Dedifferentiated amniotic fluid mesenchymal stem cell (primary cell): Measurements from ENCODE around the gene ZC2HC1B.
"Not testable (repeated sequence)": the region's sequence is repeated elsewhere in the genome, so short reads cannot be mapped to it uniquely, and the experiment has no call there.

Source experiments
- DNase-seq: peaks from one replicate; pipeline ENCODE4 v3.0.0-alpha.2; 2016; ENCODE audit errors: extremely low spot score

Gene ZC2HC1B

DNA sequence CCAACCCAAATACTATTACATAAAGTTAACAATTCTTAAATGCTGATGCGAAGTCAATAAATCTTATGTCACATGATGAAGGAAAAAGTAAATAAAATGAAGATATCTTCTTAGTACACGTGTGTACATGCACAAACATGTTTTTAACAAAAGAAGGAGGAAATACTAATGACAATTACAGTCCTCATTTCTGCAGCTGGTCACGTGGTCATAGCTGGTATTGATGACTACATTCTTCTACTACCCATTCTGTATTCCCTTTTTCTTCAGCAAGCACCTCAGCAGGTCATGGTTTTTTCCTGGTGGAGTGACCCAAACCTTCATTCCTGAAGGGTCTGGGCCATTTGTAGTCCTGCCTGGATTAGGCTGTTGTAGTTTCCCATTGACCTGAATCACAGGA is 4.5 kb downstream of the ZC2HC1B start:
- not testable (repeated sequence) for DNase-seq

GRCh38 chr6:143871202-143871730 is 7.0 kb downstream of the ZC2HC1B start:
- not testable (repeated sequence) for DNase-seq

DNA sequence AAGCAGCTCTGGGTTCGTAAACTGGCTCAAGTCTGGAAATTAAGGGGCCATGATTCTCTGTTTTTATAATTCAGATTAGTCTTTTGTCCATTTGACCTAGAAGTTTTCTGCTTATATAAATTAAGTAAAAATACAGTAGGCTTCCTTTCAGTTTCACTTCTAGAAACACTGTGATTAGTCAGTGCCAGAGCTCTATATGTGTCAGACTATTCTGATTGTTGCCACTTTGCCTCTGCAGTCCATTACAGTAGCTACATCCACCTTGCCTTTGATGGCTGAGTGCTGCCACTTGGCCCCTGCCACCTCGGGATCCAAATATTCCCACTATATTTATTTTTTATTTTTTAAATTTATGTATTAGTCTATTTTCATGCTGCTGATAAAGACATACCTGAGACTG is 7.9 kb downstream of the ZC2HC1B start:
- DNase-seq = no peak

DNA sequence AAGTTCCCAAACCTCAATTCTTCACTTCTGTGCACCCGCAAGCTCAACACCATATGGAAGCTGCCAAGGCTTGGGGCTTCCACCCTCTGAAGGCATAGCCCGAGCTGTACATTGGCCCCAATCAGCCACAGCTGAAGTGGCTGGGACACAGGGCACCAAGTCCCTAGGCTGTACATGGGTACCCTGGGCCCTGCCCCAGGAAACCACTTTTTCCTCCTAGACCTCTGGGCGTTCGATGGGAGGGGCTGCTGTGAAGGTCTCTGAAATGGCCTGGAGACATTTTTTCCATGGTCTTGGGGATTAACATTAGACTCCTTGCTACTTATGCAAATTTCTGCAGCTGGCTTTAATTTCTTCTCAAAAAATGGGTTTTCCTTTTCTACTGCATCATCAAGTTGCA is 9.3 kb downstream of the ZC2HC1B start:
- DNase-seq = not testable (repeated sequence)

- DNase-seq = not testable (repeated sequence)
Measured at GRCh38 chr6:143874503-143874902, 10.2 kb downstream of the ZC2HC1B start.

DNA sequence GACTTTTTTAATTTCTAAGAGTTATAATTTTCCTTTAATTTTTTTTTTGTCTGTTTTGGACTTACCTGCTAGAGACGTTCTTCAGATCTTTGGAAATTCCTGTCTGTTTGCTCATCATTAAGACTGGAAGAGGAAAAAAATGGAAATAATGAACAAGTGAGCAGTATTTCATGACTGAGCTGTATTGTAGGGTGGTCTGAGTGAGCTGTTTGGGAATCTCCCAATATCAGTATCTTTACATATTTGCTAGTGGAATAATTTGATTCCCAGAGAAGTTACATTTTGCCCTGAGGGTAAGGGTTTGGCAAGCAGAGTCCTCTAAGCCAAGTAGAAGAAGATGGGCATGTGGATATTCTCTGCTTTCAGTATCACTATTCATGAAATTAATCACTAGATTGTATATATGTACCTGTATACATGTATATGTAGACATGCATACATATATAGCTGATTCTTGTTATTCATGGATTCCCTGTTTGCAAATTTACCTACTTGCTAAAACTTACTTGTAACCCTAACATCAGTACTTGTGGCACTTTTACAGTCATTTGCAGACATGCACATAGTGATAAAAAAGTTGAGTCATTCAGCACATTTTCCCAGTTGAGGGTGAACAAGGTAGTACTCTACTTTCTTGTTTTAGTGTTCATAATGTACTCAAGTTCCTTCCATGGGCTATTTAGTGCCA is 13.5 kb downstream of the ZC2HC1B start:
- DNase-seq = no peak

GRCh38 chr6:143878272-143878760 is 14.0 kb downstream of the ZC2HC1B start:
- no peak for DNase-seq

GRCh38 chr6:143880412-143880811 is 16.1 kb downstream of the ZC2HC1B start:
- DNase-seq = no peak

- DNase-seq = no peak
Measured at GRCh38 chr6:143882401-143882930, 18.2 kb downstream of the ZC2HC1B start.

DNA sequence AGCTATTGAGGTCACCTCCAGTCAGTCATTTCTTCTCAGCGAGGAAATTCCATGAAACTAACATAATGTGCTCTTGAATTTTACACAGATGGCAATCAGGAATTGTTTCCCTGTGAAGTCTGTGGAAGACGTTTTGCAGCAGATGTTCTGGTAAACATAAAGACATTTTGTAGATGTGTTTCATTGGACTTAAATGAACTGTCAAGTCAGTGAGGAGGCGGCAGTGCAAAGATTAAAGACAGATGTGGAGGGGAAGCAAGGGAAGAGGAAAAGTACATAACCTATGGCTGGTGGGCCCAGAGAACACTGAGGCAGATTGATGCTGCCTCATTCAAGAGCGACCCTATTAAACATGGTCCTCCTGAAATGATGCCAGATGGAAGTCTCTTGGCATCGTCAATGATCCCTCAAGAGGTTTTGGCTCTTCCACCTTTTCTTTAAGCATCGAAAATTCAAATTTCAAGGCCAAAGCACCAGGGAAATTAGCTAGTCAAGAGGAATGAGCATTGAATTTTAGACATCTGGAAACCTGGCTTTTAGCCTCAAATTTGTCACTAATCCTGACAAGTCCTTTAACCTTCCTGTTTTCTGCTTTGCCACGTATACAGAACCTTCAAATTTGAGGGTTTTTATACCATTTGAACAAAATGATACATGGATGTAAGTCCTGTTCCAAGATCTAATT is 20.1 kb downstream of the ZC2HC1B start:
- no peak for DNase-seq

- no peak for DNase-seq
Measured at GRCh38 chr6:143885116-143885515, 20.8 kb downstream of the ZC2HC1B start.

GRCh38 chr6:143894655-143895054 is 30.4 kb downstream of the ZC2HC1B start:
- DNase-seq = no peak

DNA sequence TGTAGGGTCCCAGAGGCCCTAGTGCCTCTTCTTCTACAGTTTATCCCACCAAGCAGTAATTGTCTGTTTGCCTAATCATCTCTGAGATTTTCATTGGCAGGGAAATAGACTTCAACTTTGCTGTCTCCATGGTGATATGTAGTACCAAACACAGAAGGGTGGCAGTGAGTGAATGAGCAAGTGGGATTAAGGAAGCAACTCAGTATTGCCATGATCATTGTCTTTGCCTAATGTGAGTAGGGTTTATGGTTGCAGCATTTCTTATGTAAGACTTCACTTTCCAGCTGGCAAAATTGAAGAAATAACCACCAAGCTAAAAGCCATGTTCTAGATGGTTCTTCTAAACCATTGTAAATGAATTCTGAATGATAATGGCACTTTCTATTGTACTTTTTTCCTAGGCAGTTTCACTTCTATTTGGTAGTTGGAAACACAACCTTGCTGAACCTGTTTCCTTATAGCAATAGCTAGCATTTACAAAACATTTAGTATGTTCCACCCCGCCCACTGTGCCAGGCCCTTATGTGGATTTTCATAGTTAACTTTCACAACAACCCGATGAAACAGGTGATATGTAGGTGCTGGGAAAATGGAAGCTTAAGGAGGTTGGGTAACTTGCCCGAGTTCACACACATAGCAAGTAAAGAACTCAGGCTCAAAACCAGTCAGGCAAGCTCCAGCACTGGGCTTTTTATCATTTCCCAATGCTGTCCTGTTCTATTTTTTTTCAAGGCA is 32.0 kb downstream of the ZC2HC1B start:
- DNase-seq = no peak

DNA sequence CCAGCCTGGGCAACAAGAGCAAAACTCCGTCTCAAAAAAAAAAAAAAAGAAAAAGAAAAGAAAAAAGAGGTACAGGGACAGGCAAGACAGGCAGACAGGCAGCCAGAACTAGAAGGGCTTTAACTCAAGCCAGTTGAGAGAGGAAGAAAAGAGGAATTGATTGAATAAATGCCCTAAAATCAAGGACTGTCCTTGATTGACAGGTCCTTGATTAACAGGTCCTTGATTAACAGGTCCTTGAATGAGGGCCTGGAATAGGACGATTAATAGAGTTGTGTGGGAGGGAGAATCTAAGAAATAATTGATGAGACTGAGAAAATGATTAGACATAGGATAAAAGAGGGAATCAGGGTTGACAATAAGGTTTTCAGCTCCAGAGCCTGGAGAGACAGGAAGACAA is 36.1 kb downstream of the ZC2HC1B start:
- DNase-seq = no peak

DNA sequence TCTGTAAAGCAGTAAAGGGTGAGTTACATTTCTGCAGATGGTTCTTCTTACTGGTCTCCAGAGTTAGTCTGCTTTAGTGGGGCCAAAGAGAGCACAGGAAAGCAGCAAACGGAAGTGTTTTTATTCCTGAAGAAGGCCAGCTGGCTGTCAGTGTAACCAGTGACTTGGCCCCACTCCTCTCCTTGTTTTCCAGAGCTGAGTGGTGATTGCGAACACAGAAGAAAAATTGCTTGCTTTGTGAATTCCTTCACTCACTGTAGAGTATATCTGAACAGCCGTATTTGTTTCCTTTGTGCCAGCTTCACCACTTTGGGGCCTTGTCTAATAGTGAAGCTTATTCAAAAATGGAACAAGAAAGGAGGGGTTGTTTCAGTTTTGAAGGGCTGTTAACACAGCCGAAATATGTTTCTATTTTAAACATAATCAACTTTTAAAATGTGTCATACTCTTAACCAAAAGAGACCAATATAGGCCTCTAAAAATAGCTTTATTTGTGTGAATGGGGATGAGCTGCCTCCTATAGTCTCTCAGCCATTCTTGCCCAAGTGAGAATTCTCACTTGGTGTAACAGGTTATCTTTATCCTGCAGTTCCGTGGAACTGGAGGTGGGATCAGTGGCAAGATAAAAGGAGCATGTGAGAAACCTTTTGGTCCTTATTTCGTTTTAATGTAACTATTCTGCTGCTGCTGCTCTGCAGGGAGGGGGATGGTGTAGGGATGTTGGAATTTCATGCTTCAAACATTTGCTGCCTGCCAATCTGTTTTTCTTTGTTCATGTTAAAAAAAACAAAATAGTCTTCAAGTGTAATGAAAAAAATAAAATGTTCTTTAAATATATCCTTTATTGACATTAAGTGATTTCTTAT is 37.8 kb downstream of the ZC2HC1B start:
- DNase-seq = no peak

DNA sequence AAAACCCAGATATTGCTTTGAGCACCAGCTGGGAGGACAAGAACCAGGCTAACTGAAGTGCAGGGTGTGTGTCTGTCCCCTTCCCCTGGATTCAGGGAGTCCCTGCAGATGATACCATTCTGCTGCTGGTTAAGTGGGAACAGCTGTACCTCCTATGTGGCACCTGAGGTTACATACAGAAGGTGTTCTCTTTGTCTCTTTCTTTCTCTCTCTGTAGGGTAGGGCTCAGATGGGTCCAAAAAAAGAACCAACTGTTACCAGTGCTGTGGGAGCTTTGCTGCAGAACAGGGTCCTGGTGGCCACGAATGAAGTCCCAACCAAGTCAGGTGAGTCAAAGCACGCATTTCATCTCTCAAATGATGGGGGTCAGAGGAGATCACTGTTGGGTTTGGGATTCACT is 38.6 kb downstream of the ZC2HC1B start:
- DNase-seq = no peak

DNA sequence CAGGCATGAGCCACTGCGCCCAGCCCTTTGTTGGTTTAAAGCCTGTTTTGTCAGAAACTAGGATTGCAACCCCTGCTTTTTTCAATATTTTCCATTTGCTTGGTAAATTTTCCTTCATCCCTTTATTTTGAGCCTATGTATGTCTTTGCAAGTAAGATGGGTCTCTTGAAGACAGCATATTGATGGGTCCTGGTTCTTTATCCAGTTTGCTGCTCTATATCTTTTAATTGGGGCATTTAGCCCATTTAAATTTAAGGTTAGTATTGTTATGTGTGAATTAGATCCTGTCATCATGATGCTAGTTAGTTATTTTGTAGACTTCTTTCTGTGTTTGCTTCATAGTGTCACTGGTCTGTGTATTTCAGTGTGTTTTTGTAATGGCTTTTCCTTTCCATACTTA is 46.8 kb downstream of the ZC2HC1B start:
- no peak for DNase-seq

- no peak for DNase-seq
Measured at GRCh38 chr6:143912671-143913070, 48.4 kb downstream of the ZC2HC1B start.

GRCh38 chr6:143917026-143917425 is 52.8 kb downstream of the ZC2HC1B start:
- not testable (repeated sequence) for DNase-seq

- no peak for DNase-seq
Measured at GRCh38 chr6:143928853-143929252, 64.6 kb downstream of the ZC2HC1B start.

DNA sequence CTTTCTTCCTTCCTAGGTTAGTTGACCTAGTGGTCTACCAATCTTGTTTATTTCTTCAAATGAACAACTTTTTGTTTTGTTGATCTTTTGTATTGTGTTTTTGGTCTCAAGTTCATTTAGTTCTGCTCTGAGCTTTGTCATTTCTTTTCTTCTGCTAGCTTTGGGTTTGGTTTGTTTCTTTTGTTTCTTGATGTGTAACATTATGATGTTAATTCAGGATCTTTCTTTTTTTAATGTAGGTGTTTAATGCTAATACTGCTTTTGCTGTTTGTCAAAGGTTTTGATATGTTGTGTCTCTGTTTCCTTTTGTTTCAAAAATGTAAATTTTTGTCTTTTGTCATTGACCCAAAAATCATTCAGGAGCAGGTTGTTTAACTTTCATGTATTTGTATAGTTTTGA is 65.7 kb downstream of the ZC2HC1B start:
- no peak for DNase-seq
